AG10803 (cell line): ENCODE measurements around the gene CEP120.
"Not testable (repeated sequence)": the region's sequence is repeated elsewhere in the genome, so short reads cannot be mapped to it uniquely, and the experiment has no call there.

ENCODE experiments used
- DNase-seq: peaks from one replicate; pipeline ENCODE4 v3.0.0; 2010; ENCODE audit warnings: low read depth
- H3K4me3 ChIP-seq: 2 replicates; pipeline ENCODE4 v1.5.1; 2011; ENCODE audit warnings: mild to moderate bottlenecking, low read length, control low read depth
- TF ChIP-seq, protein P1 (sequence below): conservative IDR thresholded peaks from 2 replicates; pipeline ENCODE4 v1.5.1; 2011; ENCODE audit warnings: mild to moderate bottlenecking, low read length, control low read depth, inconsistent platforms

The CEP120 gene

DNA sequence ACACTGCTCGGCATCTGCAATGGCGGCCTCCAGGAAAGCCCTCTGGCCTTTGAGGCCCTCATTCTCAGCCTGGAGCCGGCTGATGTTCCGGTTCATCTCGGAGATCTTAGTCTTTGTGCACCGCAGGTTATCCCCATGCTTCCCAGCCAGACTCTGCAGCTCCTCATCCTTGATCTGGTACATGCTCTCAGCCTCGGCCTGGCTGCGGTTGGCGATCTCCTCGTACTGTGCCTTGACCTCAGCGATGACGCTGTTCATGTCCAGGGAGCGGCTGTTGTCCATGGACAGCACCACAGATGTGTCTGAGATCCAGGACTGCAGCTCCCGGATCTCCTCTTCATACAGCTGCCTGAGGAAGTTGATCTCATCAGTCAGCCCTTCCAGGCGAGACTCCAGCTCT is 21.9 kb downstream of the CEP120 start:
- no peak overlapping the region for H3K4me3 ChIP-seq
- DNase-seq, result no peak
- TF ChIP-seq, protein P1, sequence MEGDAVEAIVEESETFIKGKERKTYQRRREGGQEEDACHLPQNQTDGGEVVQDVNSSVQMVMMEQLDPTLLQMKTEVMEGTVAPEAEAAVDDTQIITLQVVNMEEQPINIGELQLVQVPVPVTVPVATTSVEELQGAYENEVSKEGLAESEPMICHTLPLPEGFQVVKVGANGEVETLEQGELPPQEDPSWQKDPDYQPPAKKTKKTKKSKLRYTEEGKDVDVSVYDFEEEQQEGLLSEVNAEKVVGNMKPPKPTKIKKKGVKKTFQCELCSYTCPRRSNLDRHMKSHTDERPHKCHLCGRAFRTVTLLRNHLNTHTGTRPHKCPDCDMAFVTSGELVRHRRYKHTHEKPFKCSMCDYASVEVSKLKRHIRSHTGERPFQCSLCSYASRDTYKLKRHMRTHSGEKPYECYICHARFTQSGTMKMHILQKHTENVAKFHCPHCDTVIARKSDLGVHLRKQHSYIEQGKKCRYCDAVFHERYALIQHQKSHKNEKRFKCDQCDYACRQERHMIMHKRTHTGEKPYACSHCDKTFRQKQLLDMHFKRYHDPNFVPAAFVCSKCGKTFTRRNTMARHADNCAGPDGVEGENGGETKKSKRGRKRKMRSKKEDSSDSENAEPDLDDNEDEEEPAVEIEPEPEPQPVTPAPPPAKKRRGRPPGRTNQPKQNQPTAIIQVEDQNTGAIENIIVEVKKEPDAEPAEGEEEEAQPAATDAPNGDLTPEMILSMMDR, result no peak

DNA sequence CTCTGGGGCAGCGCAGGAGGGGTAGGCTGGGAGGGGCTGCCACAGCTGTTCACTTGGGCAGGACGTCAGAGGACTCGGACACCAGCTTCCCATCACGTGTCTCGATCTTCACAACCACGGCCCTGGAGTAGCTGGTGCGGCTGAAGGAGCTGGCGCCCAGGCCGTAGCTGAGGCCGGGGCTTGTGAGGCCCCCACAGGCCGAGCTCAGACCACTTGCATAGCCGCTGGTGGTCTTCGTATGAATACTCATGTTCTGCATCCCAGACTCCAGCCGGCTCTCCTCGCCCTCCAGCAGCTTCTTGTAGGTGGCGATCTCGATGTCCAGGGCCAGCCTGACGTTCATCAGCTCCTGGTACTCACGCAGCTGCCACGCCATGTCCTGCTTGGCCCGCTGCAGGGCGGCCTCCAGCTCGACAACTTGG is 22.3 kb downstream of the CEP120 start:
- DNase-seq, result not testable (repeated sequence)

DNA sequence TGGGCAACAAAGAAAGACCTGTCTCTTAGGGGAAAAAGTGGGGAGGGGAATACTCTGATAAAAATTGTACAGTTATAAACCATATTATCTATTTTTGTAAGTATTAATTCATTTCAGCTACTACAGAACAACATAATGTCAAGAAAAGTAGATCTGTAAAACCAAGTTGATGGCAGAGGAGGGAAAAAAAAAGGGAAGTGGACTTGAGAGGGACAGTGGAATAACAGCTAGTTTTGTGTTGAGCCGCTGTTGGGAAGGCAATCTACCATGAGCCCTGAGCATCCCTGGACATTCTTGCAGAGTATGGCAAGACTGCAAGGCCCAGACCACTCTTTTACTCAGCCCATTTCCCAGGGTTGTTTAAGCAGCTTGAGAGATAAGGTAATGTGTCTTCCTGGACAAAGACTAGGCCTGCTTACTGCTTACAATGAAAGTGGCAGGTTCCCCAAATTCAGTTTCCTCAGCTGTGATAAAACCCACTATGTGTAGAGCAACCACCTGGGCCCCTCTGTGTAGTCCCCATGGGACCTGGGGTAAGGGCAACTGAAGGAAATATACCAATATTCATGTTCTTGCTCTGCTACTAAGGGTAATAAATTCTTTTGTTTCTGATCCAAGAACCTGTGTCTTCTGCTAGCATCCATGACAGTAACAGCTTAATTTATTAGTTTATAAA is 25.0 kb downstream of the CEP120 start:
- DNase-seq, result no peak
- no peak overlapping the region for H3K4me3 ChIP-seq
- TF ChIP-seq, protein P1, result no peak

More for the DNA sequence above, 22.3 kb downstream of the CEP120 start:
- not testable (repeated sequence) for H3K4me3 ChIP-seq

DNA sequence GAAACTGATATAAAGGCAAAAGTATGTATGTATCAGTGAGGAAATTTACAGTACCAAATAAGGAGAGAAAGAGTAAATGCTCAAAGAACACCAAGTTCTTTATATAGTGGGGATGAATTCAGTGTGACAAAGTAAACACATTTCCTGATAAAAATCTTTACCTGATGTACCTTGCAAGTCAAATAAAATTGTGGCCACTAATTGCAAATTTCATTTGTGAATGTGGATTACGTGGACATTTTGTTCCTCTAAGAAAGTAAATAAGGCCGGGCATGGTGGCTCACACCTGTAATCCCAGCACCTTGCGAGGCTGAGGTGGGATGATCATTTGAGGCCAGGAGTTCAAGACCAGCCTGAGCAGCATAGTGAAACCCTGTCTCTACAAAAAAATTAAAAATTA is 25.7 kb downstream of the CEP120 start:
- DNase-seq, result no peak
- TF ChIP-seq, protein P1, result no peak

DNA sequence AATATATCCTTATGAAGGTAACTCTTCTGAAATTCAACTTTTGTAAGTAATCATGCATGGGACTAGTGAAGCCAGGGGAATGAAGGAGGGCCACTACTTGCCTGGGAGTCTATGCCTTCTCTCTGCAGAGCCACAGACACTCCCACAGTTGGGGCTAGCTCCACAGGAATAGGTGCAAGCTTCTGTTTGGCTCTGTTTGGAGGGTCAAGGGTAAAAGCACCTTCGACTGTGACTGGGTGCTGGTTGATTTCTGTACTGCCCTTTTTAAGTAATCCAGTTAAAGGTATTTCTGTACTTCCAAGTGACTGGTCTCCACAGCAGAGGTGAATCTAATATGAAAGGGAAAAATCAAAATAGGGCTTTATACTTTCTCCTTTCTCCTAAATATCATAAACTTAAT is 32.2 kb downstream of the CEP120 start:
- DNase-seq, result no peak
- no peak overlapping the region for H3K4me3 ChIP-seq
- TF ChIP-seq, protein P1, result no peak

More for the DNA sequence above, 25.7 kb downstream of the CEP120 start:
- H3K4me3 ChIP-seq, result no peak overlapping the region

DNA sequence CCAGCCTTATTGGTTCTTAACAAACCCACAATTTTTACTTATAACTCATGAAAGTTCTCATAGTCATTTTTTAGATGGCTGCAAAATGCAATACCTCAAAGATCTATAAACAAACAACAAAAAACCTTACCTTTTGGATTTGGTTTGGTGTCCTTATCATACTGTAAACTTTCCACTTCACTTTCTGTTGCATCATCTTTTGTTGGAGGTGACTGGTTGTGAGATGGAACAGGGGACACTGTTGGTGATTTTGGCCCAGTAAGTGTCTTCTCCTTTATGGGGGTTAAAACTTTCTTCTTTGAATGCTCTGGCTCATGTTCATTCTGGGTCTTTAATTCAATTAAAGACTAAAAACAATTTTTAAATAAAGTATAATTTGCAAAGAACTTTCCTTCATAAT is 33.4 kb downstream of the CEP120 start:
- no peak overlapping the region for H3K4me3 ChIP-seq
- no peak for DNase-seq
- TF ChIP-seq, protein P1, result no peak

DNA sequence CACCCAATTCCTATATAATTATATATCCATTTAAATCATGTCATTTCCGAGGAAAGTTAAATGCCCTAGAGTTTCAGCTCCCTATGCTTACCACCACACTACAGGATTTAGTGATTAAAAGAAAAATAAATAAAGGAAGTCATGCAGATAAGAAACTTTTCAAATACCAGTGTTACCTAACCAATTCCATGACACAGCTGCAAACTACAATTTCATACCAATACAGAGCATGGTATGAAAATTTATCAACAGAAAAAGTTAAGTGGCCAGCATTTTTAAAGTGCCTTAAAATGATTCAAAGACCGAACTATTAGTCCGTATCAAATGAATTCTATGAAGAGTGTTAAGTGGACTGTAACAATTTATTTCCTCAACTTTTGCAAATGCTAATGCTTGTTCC is 35.9 kb downstream of the CEP120 start:
- no peak for DNase-seq
- TF ChIP-seq, protein P1, result no peak

More for the DNA sequence above, 35.9 kb downstream of the CEP120 start:
- no peak overlapping the region for H3K4me3 ChIP-seq
